GM23338 (cell line): Measurements from ENCODE around the gene PDIA6. TPM values are rescaled to one million over a fixed set of nuclear protein-coding genes. Genes with fewer than 3 reads are reported as not detected.
A peak's percentile ranks its signal among the peaks of the same experiment; 100 is the strongest.

ENCODE experiments used
- ATAC-seq: fragments of 200-7000 bp; cut with Tn5 transposase; 3 replicates; pipeline ENCODE4 v1.9.1; 2020
- DNase-seq: peaks from one replicate; pipeline ENCODE4 v3.0.0-alpha.2; 2015; ENCODE audit warnings: low spot score
- H2AFZ ChIP-seq: fragments of 200-600 bp; sonication (generic); 2 replicates; pipeline ENCODE4 v1.8.0; 2016; ENCODE audit warnings: antibody characterized with exemption, mild to moderate bottlenecking, moderate library complexity
- H3F3A ChIP-seq: fragments of 200-600 bp; sonication (generic); replicated peaks from 2 replicates; pipeline ENCODE4 v1.8.0; 2017; ENCODE audit warnings: antibody characterized with exemption, mixed run types, low read depth
- H3K27ac ChIP-seq: fragments of 200-600 bp; sonication (generic); 2 replicates; pipeline ENCODE4 v1.6.1; 2016; ENCODE audit warnings: low read depth
- H3K27me3 ChIP-seq: fragments of 200-600 bp; sonication (generic); 2 replicates; pipeline ENCODE4 v1.8.0; 2016; ENCODE audit warnings: mild to moderate bottlenecking, mixed run types, moderate library complexity; ENCODE audit not compliant: insufficient read depth
- H3K36me3 ChIP-seq: fragments of 200-600 bp; sonication (generic); 2 replicates; pipeline ENCODE4 v1.8.0; 2016; ENCODE audit warnings: mild to moderate bottlenecking; ENCODE audit not compliant: insufficient read depth
- H3K4me1 ChIP-seq: fragments of 200-600 bp; sonication (generic); 2 replicates; pipeline ENCODE4 v1.8.0; 2016; ENCODE audit warnings: mild to moderate bottlenecking, moderate library complexity; ENCODE audit not compliant: insufficient read depth
- H3K4me2 ChIP-seq: fragments of 200-600 bp; sonication (generic); 2 replicates; pipeline ENCODE4 v1.7.1; 2017; ENCODE audit warnings: mixed run types
- H3K4me3 ChIP-seq: fragments of 200-600 bp; sonication (generic); 2 replicates; pipeline ENCODE4 v1.6.1; 2016; ENCODE audit warnings: mixed run types
- H3K79me2 ChIP-seq: fragments of 200-600 bp; sonication (generic); replicated peaks from 2 replicates; pipeline ENCODE4 v1.8.0; 2017; ENCODE audit warnings: mild to moderate bottlenecking; ENCODE audit not compliant: insufficient read depth
- H3K9me2 ChIP-seq: fragments of 200-600 bp; sonication (generic); 2 replicates; pipeline ENCODE4 v1.8.0; 2017; ENCODE audit not compliant: insufficient read depth
- H4K20me1 ChIP-seq: fragments of 200-600 bp; sonication (generic); replicated peaks from 2 replicates; pipeline ENCODE4 v1.8.0; 2017; ENCODE audit warnings: mild to moderate bottlenecking; ENCODE audit not compliant: insufficient read depth
- H3K27ac Mint-ChIP-seq: 2 replicates; pipeline ENCODE4 v1.8.0; 2020; ENCODE audit warnings: inconsistent platforms, mild to moderate bottlenecking, moderate library complexity, mixed read lengths
- H3K27me3 Mint-ChIP-seq: 3 replicates; pipeline ENCODE4 v1.8.0; 2022; ENCODE audit warnings: low read depth, mild to moderate bottlenecking, moderate library complexity, mixed read lengths, inconsistent platforms; ENCODE audit not compliant: insufficient read depth, poor library complexity
- H3K36me3 Mint-ChIP-seq: 3 replicates; pipeline ENCODE4 v1.8.0; 2021; ENCODE audit warnings: low read depth, mild to moderate bottlenecking, inconsistent platforms, moderate library complexity, mixed read lengths
- H3K4me1 Mint-ChIP-seq: 3 replicates; pipeline ENCODE4 v1.8.0; 2020; ENCODE audit warnings: mild to moderate bottlenecking, inconsistent platforms, mixed read lengths
- H3K4me3 Mint-ChIP-seq: 3 replicates; pipeline ENCODE4 v1.8.0; 2021; ENCODE audit warnings: moderate library complexity, mild to moderate bottlenecking, inconsistent platforms, mixed read lengths
- H3K9me3 Mint-ChIP-seq: 3 replicates; pipeline ENCODE4 v1.8.0; 2020; ENCODE audit warnings: moderate library complexity, mild to moderate bottlenecking, inconsistent platforms, mixed read lengths
- EZH2 ChIP-seq: fragments of 200-600 bp; sonication (generic); IDR thresholded peaks from one replicate; pipeline ENCODE4 v1.8.0; 2017; ENCODE audit warnings: antibody characterized with exemption, mild to moderate bottlenecking, low read depth; ENCODE audit not compliant: unreplicated experiment
- EZH2phosphoT487 ChIP-seq: fragments of 200-600 bp; sonication (generic); IDR thresholded peaks from one replicate; pipeline ENCODE4 v1.8.1; 2018; ENCODE audit warnings: antibody characterized with exemption; ENCODE audit not compliant: unreplicated experiment
- JUNB ChIP-seq: IDR thresholded peaks from one replicate; pipeline ENCODE4 v1.6.1; 2016; ENCODE audit warnings: antibody characterized with exemption; ENCODE audit not compliant: unreplicated experiment
- NANOG ChIP-seq: IDR thresholded peaks from 2 replicates; pipeline ENCODE4 v1.6.1; 2016; ENCODE audit warnings: antibody characterized with exemption, borderline replicate concordance
- POLR2AphosphoS5 ChIP-seq: IDR thresholded peaks from 2 replicates; pipeline ENCODE4 v1.6.1; 2016; ENCODE audit warnings: antibody characterized with exemption, low read depth
- ZNF114 ChIP-seq: fragments of 250-450 bp; sonication (Bioruptor Pico); IDR thresholded peaks from 2 replicates; pipeline ENCODE4 v1.5.0; 2020; ENCODE audit warnings: mild to moderate bottlenecking, moderate library complexity
- ZNF331 ChIP-seq: fragments of 250-450 bp; sonication (Bioruptor Pico); IDR thresholded peaks from 2 replicates; pipeline ENCODE4 v1.5.0; 2020; ENCODE audit warnings: low read depth, mild to moderate bottlenecking, moderate library complexity
- polyA plus RNA-seq: library from polyadenylated mRNA; unstranded; fragments of >200 nt; fragmentation: Nextera tagmentation; extraction: Ambion mirVana; gene quantifications from 2 replicates; pipeline ENCODE4 v1.2.1, GENCODE V29; 2016
- total RNA-seq: library from RNA; depleted of rRNA; stranded (reverse); fragments of >200 nt; shearing (Covaris generic); gene quantifications from 2 replicates; pipeline ENCODE4 v1.2.3, GENCODE V29; 2014
- TF ChIP-seq, protein P1 (sequence below): IDR thresholded peaks from 2 replicates; pipeline ENCODE4 v1.6.1; 2016; ENCODE audit warnings: antibody characterized with exemption
- TF ChIP-seq, protein P2 (sequence below), 2 experiments: fragments of 200-600 bp in 1 of 2; sonication (generic) in 1 of 2; conservative IDR thresholded peaks; 2 replicates each; pipeline versions ENCODE4 v1.5.1 to v1.6.1; 2016 to 2017; ENCODE audit warnings: antibody characterized with exemption in 2 of 2, low read depth in 2 of 2, mild to moderate bottlenecking in 2 of 2, moderate library complexity in 1 of 2

Gene PDIA6
- total and polyA plus RNA-seq, 2 experiments from 2014 or later: 331 to 382 TPM

DNA sequence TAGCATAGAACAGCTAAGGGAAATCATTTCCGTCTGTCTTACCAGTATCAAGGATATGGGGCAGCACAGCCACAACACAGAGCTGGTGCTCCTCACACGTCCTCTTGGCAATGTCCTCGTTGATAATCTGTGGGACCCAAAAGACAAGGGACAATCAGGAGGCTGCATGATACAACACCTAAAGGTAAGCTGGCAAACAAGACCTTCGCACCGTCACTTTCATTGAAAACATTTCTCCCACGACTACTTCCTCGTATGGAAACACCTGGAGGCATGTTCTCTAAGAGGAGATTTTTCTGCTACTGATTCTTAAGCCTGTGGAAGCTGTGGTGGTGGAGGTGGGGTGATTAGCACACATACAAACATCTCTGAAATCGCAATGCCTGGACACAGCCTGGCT is 23.7 kb downstream of the PDIA6 start:
- peaks cover 37% of the 10 kb centered on the region for H3K79me2 ChIP-seq
- no peaks in the 10 kb centered on the region for H3K9me2 ChIP-seq
- H3K27me3 ChIP-seq: no peaks in the 10 kb centered on the region
- H3K4me2 ChIP-seq: no peak overlapping the region
- H3K36me3 Mint-ChIP-seq: peaks cover 98% of the 10 kb centered on the region
- H3K27ac Mint-ChIP-seq: no peak overlapping the region
- TF ChIP-seq ZNF114 (CRISPR knock-in tag) (no peak), NANOG (no peak), JUNB (no peak), ZNF331 (CRISPR knock-in tag) (no peak)
- TF ChIP-seq, protein P1, sequence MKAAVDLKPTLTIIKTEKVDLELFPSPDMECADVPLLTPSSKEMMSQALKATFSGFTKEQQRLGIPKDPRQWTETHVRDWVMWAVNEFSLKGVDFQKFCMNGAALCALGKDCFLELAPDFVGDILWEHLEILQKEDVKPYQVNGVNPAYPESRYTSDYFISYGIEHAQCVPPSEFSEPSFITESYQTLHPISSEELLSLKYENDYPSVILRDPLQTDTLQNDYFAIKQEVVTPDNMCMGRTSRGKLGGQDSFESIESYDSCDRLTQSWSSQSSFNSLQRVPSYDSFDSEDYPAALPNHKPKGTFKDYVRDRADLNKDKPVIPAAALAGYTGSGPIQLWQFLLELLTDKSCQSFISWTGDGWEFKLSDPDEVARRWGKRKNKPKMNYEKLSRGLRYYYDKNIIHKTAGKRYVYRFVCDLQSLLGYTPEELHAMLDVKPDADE: no peak
- TF ChIP-seq, protein P2, sequence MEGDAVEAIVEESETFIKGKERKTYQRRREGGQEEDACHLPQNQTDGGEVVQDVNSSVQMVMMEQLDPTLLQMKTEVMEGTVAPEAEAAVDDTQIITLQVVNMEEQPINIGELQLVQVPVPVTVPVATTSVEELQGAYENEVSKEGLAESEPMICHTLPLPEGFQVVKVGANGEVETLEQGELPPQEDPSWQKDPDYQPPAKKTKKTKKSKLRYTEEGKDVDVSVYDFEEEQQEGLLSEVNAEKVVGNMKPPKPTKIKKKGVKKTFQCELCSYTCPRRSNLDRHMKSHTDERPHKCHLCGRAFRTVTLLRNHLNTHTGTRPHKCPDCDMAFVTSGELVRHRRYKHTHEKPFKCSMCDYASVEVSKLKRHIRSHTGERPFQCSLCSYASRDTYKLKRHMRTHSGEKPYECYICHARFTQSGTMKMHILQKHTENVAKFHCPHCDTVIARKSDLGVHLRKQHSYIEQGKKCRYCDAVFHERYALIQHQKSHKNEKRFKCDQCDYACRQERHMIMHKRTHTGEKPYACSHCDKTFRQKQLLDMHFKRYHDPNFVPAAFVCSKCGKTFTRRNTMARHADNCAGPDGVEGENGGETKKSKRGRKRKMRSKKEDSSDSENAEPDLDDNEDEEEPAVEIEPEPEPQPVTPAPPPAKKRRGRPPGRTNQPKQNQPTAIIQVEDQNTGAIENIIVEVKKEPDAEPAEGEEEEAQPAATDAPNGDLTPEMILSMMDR (conservative IDR thresholded peaks at IDR 0.05; ENCODE audit: low read depth in 2 of 2): no peak
- 0 out of 2 replicates have a peak, but pooled peaks cover 9% of the 10 kb centered on the region for H3F3A ChIP-seq
- H3K27ac ChIP-seq: peak overlapping the region; percentile 24; the same call in 1 of the 2 replicates
- no peak overlapping the region for H2AFZ ChIP-seq
- H3K36me3 ChIP-seq: peaks cover 94% of the 10 kb centered on the region
- DNase-seq (no peak), ATAC-seq (no peak)
- H3K27me3 Mint-ChIP-seq: no peaks in the 10 kb centered on the region
- H3K4me3 ChIP-seq: no peak overlapping the region
- no peaks in the 10 kb centered on the region for H3K9me3 Mint-ChIP-seq
- H4K20me1 ChIP-seq: peaks cover 49% of the 10 kb centered on the region
- no peak overlapping the region for H3K4me3 Mint-ChIP-seq
- H3K4me1 ChIP-seq: no peaks in the 10 kb centered on the region
- H3K4me1 Mint-ChIP-seq: no peaks in the 10 kb centered on the region

DNA sequence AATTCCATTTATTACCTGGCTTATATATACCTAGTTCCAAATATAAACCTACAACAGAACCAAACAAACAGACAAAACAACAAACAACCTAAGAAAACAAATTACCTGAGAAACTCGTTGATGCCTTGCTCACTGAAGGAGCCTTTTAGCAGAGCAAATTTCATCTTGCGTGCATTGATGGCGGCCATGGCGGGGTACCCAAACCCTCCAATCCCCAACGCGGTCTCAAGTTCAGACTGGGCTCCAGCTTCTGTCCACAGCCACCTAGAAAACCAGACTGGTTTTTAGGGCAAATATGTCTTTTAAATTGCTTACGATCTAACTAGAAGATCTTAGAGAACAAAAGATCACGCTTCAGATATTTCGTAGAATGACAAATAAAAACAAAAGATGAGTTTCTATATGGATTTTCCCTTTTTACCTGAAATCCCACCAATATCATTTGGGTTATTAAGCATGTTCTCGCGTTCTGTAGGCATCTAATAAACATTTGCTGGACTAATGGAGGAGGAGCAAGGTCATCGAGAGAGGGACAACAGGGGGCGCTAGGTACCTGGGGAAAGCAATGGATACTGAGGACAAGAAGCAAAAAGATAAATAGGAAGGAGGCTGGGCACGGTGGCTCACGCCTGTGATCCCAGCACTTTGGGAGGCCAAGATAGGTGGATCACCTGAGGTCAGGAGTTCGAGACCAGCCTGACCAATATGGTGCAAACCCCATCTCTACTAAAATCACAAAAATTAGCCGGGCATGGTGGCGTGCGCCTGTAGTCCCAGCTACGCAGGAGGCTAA is 25.2 kb downstream of the PDIA6 start:
- ATAC-seq: peak; percentile 63; the same call in 2 of the 3 replicates

More for the DNA sequence above, 25.2 kb downstream of the PDIA6 start:
- DNase-seq: peak; percentile 74
- Histone ChIP-seq H3K79me2 (peaks cover 37% of the 10 kb centered on the region), H3K27ac (no peak overlapping the region), H2AFZ (no peak overlapping the region), H3K4me3 (no peak overlapping the region), H3F3A (0 out of 2 replicates have a peak, but pooled peaks cover 9% of the 10 kb centered on the region), H3K4me1 (no peaks in the 10 kb centered on the region), H3K4me2 (no peak overlapping the region), H3K36me3 (peaks cover 92% of the 10 kb centered on the region), H3K27me3 (no peaks in the 10 kb centered on the region), H4K20me1 (peaks cover 53% of the 10 kb centered on the region), H3K9me2 (no peaks in the 10 kb centered on the region)
- H3K4me1 Mint-ChIP-seq: no peaks in the 10 kb centered on the region
- H3K27ac Mint-ChIP-seq: no peak overlapping the region
- H3K36me3 Mint-ChIP-seq: peaks cover 100% of the 10 kb centered on the region
- TF ChIP-seq POLR2AphosphoS5 (no peak), EZH2phosphoT487 (no peak), EZH2 (no peak), JUNB (no peak), NANOG (no peak)
- TF ChIP-seq, protein P1: no peak
- TF ChIP-seq, protein P2 (conservative IDR thresholded peaks at IDR 0.05; ENCODE audit: low read depth in 2 of 2): peak; percentile 72 to 75
- no peaks in the 10 kb centered on the region for H3K9me3 Mint-ChIP-seq
- H3K27me3 Mint-ChIP-seq: no peaks in the 10 kb centered on the region
- no peak overlapping the region for H3K4me3 Mint-ChIP-seq
